ENCODE measurements around the gene SURF1.
"Not testable (repeated sequence)": the region's sequence is repeated elsewhere in the genome, so short reads cannot be mapped to it uniquely, and the experiment has no call there.

Gene SURF1

GRCh38 chr9:133394687-133395271 is 38.5 kb upstream of the SURF1 start:
- DNase-seq (ENCODE audit: insufficient read length) = no peak
- no peak for TF ChIP-seq TAF1 (IDR thresholded peaks at IDR 0.05; ENCODE audit: borderline replicate concordance, low read depth, low read length)
- no peak for TF ChIP-seq POLR2AphosphoS5 (IDR thresholded peaks at IDR 0.05; ENCODE audit: low read depth, low read length)
- TF ChIP-seq POLR2A (IDR thresholded peaks at IDR 0.05; ENCODE audit: low read depth, low read length) = no peak
- no peak for FAIRE-seq

GRCh38 chr9:133393399-133393798 is 37.1 kb upstream of the SURF1 start:
- TF ChIP-seq POLR2AphosphoS5 (IDR thresholded peaks at IDR 0.05; ENCODE audit: low read depth, low read length) (no peak), POLR2A (IDR thresholded peaks at IDR 0.05; ENCODE audit: low read depth, low read length) (no peak), TAF1 (IDR thresholded peaks at IDR 0.05; ENCODE audit: borderline replicate concordance, low read depth, low read length) (no peak)
- no peak for DNase-seq (ENCODE audit: insufficient read length)
- no peak for FAIRE-seq

DNA sequence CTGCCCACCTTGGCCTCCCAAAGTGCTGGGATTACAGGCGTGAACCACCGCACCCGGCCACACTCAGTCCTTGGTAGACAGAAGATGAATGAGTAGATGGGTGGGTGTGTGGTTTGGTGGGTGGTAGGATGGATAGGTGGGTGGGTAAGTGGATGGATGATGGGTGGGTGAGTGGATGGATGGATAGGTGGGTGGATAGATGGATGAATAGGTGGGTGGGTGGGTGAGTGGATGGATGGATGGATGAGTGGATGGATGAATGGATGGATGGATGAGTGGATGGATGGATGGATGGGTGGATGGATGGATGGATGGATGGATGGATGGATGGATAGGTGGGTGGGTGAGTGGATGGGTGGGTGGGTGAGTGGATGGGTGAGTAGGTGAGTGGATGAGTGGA is 36.0 kb upstream of the SURF1 start:
- FAIRE-seq; DNase-seq (ENCODE audit: insufficient read length): not testable (repeated sequence)

DNA sequence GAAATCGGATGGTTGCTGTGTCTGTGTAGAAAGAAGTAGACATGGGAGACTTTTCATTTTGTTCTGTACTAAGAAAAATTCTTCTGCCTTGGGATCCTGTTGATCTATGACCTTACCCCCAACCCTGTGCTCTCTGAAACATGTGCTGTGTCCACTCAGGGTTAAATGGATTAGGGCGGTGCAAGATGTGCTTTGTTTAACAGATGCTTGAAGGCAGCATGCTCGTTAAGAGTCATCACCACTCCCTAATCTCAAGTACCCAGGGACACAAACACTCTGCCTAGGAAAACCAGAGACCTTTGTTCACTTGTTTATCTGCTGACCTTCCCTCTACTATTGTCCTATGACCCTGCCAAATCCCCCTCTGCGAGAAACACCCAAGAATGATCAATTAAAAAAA is 35.2 kb upstream of the SURF1 start:
- not testable (repeated sequence) for DNase-seq (ENCODE audit: insufficient read length); FAIRE-seq

DNA sequence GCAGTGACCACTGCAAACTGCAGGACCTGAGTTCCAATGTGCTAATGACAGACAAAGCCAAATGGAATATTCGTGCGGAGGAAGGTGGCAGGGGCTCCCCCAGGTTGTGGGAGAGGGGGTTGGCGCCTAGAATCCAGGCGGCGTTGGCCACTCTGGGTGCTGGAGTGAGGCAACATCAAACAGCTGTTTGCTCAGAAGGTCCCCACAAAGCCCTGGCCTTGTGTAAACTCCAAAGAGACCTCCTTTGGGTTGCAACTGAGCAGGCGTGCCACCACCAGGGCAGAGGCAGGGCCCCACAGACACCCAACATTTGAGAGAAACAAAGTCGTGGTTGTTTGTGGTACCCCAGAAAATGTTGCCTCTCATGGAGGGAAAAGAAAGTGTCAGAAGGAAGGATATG is 34.4 kb upstream of the SURF1 start:
- DNase-seq (ENCODE audit: insufficient read length) = no peak
- TF ChIP-seq POLR2A (IDR thresholded peaks at IDR 0.05; ENCODE audit: low read depth, low read length) (no peak), TAF1 (IDR thresholded peaks at IDR 0.05; ENCODE audit: borderline replicate concordance, low read depth, low read length) (no peak), POLR2AphosphoS5 (IDR thresholded peaks at IDR 0.05; ENCODE audit: low read depth, low read length) (no peak)
- no peak for FAIRE-seq

DNA sequence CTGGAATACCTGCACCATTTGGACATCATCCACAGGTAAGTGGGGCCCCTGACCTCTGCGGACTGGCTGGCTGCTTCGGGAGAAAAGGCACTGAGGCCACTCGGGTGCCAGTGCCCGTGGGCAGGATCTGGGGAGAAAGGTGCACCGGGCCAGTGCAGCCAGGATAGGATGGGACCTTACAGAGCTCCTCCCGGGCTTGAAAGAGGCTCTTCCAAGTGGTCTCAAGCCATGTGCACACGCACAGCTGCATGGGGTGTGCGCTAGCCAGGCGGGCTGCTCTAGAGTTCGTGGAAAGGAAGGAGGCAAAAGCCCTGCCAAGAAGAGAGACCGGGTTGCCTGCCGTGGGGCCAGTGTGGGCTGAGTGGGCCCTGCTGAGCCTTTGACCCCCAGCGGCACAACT is 33.3 kb upstream of the SURF1 start:
- DNase-seq (ENCODE audit: insufficient read length) (no peak), FAIRE-seq (no peak)
- no peak for TF ChIP-seq POLR2A (IDR thresholded peaks at IDR 0.05; ENCODE audit: low read depth, low read length)
- TF ChIP-seq TAF1 (IDR thresholded peaks at IDR 0.05; ENCODE audit: borderline replicate concordance, low read depth, low read length) = no peak
- no peak for TF ChIP-seq POLR2AphosphoS5 (IDR thresholded peaks at IDR 0.05; ENCODE audit: low read depth, low read length)

DNA sequence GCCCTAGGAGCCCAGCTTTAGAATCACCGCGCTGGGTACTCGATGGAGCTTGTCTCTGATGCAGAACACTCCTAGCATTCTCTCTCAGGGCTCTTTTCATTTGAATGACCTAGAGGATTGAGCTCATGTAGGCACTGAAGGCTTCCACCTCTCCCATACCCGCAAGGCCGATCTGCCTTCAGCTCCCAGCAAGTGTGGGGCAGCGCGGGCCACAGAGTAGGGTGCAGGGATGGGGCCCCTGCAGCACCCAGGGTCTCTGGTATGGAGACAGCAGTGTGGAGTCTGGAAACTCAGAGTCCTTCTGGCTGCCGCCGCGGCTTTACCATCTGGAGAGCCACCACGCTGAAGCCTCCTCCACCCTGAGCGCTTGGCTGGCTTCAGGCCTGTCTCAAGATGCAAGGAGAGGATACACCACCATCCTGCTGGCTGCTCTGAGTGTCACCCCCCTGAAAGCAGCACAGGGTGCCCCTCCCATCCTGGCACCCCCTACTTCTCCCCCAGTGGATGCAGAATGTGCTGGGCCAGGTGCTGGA is 32.8 kb upstream of the SURF1 start:
- DNase-seq (ENCODE audit: insufficient read length) = no peak
- FAIRE-seq = no peak

DNA sequence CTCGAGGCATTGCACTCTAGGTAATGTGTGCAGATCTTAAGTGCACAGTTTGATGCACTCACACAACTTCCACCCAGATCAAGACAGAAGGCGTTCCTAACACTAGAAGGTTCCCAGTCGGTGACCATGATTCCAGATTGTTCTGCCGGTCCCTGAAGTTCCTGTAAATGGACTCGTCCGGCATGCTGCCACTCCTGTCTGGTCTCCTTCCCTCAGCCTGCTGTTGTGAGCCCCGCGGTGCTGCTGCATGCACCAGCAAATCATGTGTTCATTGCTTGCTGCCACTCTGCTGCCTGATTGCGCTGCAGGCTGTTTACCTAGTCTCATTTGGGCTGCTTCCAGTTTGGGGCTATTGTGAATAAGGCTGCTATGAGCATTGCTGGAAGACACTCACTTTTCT is 31.4 kb upstream of the SURF1 start:
- TF ChIP-seq POLR2AphosphoS5 (IDR thresholded peaks at IDR 0.05; ENCODE audit: low read depth, low read length) (no peak), TAF1 (IDR thresholded peaks at IDR 0.05; ENCODE audit: borderline replicate concordance, low read depth, low read length) (no peak), POLR2A (IDR thresholded peaks at IDR 0.05; ENCODE audit: low read depth, low read length) (no peak)
- no peak for DNase-seq (ENCODE audit: insufficient read length)
- no peak for FAIRE-seq

More for the DNA sequence above, 32.8 kb upstream of the SURF1 start:
- TF ChIP-seq POLR2A (IDR thresholded peaks at IDR 0.05; ENCODE audit: low read depth, low read length) (no peak), TAF1 (IDR thresholded peaks at IDR 0.05; ENCODE audit: borderline replicate concordance, low read depth, low read length) (no peak), POLR2AphosphoS5 (IDR thresholded peaks at IDR 0.05; ENCODE audit: low read depth, low read length) (no peak)

GRCh38 chr9:133386338-133386737 is 30.1 kb upstream of the SURF1 start:
- TF ChIP-seq POLR2A (IDR thresholded peaks at IDR 0.05; ENCODE audit: low read depth, low read length) = no peak
- no peak for TF ChIP-seq TAF1 (IDR thresholded peaks at IDR 0.05; ENCODE audit: borderline replicate concordance, low read depth, low read length)
- TF ChIP-seq POLR2AphosphoS5 (IDR thresholded peaks at IDR 0.05; ENCODE audit: low read depth, low read length) = no peak
- DNase-seq (ENCODE audit: insufficient read length) (no peak), FAIRE-seq (no peak)

- TF ChIP-seq POLR2AphosphoS5 (IDR thresholded peaks at IDR 0.05; ENCODE audit: low read depth, low read length) (no peak), TAF1 (IDR thresholded peaks at IDR 0.05; ENCODE audit: borderline replicate concordance, low read depth, low read length) (no peak), POLR2A (IDR thresholded peaks at IDR 0.05; ENCODE audit: low read depth, low read length) (no peak)
- no peak for FAIRE-seq
Observed at GRCh38 chr9:133385452-133385851, 29.2 kb upstream of the SURF1 start.

GRCh38 chr9:133384736-133385321 is 28.5 kb upstream of the SURF1 start:
- no peak for DNase-seq (ENCODE audit: insufficient read length)
- no peak for TF ChIP-seq POLR2A (IDR thresholded peaks at IDR 0.05; ENCODE audit: low read depth, low read length)
- no peak for TF ChIP-seq POLR2AphosphoS5 (IDR thresholded peaks at IDR 0.05; ENCODE audit: low read depth, low read length)
- TF ChIP-seq TAF1 (IDR thresholded peaks at IDR 0.05; ENCODE audit: borderline replicate concordance, low read depth, low read length) = no peak
- no peak for FAIRE-seq

More at GRCh38 chr9:133385452-133385851, 29.2 kb upstream of the SURF1 start:
- no peak for DNase-seq (ENCODE audit: insufficient read length)

- TF ChIP-seq TAF1 (IDR thresholded peaks at IDR 0.05; ENCODE audit: borderline replicate concordance, low read depth, low read length) (no peak), POLR2A (IDR thresholded peaks at IDR 0.05; ENCODE audit: low read depth, low read length) (no peak), POLR2AphosphoS5 (IDR thresholded peaks at IDR 0.05; ENCODE audit: low read depth, low read length) (no peak)
- no peak for FAIRE-seq
Observed at GRCh38 chr9:133383438-133383837, 27.2 kb upstream of the SURF1 start.

More at GRCh38 chr9:133383438-133383837, 27.2 kb upstream of the SURF1 start:
- DNase-seq (ENCODE audit: insufficient read length) = no peak
